GM21360 (cell line): ENCODE measurements around the gene ADISSP.

Source experiments
- ATAC-seq: cut with Tn5 transposase; IDR thresholded peaks from one replicate; pipeline ENCODE4 v1.9.1; 2021; ENCODE audit warnings: mild to moderate bottlenecking, moderate library complexity; ENCODE audit not compliant: unreplicated experiment

The ADISSP gene

DNA sequence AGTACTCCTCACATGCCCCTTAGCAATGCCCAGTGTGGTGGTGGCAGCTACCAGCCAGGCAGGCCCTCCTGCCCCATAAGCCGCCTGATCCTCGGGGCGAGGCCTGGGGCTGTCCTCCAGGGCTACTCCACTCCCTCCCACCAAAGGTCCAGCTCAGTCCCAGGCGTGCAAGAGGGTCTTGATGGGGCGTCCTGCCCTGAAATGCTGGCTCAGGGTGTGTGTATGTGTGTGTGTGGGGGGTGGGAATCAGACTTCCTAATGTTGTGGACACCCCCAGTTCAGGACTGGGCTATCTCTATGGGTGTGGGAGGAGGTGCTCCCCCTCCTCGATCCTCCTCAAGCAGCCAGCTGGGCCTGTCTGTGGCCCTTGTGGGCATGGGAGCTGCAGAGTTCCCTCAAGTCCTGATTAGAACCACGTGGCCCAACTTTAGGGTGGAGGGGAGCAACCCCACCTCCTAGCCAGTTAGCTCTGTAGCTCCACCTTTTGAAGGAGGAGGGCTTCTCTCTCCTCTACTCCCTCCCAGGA lies 27.6 kb downstream of the ADISSP start:
- ATAC-seq: no peak

DNA sequence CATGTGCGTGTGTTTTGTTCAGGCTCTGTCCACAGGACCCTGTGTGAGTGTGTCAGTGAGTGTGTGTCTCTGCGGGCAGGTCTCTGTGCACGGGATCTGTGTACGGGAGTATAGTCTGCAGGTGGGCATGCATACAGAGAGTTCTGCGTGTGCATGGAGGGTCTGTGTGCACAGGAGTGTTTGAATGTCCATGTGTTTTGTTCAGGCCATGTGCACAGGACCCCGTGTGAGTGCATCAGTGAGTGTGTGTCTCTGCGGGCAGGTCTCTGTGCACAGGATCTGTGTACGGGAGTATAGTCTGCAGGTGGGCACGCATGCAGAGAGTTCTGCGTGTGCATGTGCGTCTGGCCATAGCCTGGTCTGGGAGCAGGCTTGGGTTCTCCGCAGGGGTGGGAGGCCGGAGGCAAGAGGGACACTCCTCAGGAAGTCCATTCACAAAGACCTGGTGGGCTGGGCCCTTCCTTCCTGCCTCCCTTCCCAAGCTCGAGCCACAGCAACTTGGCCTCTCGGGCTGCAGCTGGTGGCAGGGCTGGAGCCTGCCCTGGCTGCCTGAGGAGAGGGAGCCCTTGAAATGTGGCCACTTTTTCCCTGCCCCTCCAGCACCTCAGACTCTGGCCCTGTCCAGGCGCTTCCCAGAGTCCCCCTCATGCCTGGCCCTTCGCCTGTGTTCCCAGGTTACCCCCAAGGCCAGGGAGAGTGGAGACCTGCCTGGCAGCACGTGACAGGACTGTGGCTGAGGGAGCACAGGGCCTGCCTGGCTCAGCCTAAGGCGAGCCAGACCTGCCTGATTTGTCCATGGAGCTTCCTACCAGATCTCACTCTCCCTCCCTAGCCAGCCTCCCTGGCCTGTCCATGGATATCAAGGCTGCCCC lies 28.3 kb downstream of the ADISSP start:
- ATAC-seq: no peak

DNA sequence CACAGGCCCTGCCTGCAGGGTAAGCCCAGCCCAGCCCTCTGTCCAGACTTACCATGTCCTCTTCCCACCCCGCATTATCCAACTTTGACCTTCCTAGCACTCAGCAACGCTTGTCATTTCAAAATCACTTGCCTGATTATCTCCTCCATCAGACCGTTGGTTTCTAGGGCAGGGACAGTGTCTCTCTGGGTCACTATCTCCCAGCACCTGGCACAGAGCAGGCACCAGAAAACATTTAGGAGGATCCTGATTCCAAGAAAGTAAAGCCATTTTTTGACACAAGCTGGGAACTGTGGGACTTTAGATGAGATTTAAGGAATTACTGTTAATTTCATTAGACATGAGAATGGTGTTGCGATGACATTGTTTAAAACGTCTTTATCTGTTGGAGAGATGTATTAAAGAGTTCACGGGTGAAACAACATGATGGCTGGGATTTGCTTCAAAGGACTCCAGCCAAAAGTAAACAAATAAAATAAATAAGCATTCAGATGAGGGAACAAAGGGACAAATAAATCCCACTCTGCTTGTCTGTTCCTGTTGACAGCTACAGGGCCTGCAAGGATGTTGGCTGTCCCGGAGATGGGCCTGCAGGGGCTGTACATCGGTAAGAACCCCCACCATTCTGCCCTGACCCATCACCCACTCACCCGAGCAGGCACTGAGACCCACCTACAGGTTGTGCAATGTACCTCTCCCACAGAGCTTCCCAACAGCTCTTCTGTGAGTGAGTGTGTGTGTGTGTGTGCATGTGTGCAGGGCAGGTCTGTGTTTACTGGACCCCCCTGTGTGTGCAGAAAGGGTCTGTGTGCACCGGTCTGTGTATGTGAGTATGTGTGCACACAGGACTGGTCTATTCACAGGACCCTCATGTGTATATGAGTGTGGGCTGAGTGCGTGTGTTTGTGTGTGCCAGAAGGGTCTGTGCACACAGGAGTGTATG lies 29.2 kb downstream of the ADISSP start:
- no peak for ATAC-seq

DNA sequence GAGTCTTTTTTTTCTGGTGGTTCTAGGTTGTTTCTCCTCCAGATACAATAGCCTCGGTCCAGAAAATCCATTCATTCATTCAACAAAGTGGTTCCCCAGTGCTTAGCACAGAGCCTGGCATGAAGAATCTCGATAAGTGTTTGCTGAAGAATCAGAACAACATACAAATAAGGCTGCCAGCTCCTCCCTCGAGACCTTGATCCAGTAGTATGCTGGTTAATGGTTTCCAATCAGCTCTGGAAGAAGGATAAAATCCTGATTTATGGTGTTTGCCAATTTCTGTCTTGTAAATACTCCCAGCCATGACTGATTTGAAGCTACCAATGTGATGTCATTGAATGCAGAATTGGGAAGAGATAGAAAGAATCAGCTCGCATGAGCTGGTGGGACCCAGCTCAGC lies 31.8 kb downstream of the ADISSP start:
- no peak for ATAC-seq

DNA sequence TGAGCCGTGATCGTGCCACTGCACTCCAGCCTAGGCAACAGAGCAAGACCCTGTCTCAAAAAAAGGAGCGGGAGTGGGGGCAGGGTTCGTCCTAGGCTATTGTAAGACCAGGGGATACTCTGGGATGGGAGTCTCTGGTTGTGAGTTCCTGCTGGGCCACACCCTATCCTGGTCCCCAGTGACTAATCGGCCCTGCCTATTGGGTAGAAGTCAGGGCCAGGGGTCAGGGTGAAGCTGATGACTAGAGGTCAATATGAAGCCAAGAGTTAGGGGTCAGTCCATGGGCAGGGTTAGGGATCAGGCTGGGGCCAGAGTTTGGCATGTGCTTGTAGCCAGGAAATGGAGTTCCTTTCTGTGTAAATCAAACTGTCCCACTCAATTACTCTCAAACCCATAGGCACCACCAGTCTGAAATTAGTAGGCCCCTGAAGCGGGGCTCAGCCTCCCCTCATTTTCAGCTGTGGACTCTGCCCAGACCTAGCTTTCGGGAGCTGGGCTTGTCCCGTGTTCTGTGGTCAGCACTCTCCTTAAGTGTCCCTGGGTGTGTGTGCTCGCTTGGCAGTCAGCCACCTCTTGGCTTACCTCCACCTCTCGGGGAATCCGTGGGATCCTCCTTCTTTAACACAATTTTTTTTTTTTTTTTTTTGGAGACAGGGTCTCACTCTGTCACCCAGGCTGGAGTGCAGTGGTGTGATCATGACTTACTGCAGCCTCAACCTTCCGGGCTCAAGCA lies 33.3 kb downstream of the ADISSP start:
- ATAC-seq: no peak

DNA sequence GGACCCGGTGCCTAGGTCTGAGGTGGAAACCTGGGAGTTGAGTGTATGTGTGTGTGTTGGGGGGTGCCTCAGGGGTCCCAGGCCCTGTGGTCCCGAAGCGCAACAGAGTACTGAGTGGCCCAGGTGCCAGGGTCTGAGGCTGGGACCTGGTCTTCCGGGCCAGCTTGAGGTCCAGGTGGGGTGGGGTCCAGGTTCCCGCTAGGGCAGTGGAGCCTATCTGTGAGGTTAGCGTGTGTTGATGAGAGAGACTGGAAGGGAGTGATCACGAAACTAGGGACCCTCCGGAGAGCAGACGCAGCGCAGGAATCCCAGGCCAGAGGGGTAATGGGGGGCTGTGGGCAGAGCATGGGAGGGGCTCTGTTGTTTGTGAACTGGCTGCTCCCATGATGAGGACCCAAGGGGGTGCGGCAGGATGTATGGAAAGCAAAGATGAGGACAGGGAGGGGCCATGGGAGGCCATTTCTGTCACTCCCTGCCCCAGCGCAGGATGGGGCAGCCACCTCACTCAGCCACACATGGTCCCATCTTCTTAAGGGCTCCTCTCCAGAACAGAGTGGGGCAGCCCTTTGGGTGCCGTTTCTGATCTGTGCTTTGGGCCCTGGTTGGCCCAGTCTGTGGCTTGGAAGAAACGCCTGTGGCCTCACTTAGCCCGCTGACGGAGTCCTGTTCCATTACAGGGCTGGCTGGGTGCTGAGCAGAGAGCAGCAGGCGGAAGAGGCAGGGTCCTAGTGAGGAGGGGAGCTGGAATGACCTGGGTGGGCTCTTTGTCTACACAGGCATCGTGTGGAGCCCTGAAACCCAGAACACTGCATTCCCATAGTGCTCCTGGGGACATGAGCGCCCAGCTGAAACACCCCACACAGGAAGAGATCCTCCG lies 34.2 kb downstream of the ADISSP start:
- no peak for ATAC-seq

DNA sequence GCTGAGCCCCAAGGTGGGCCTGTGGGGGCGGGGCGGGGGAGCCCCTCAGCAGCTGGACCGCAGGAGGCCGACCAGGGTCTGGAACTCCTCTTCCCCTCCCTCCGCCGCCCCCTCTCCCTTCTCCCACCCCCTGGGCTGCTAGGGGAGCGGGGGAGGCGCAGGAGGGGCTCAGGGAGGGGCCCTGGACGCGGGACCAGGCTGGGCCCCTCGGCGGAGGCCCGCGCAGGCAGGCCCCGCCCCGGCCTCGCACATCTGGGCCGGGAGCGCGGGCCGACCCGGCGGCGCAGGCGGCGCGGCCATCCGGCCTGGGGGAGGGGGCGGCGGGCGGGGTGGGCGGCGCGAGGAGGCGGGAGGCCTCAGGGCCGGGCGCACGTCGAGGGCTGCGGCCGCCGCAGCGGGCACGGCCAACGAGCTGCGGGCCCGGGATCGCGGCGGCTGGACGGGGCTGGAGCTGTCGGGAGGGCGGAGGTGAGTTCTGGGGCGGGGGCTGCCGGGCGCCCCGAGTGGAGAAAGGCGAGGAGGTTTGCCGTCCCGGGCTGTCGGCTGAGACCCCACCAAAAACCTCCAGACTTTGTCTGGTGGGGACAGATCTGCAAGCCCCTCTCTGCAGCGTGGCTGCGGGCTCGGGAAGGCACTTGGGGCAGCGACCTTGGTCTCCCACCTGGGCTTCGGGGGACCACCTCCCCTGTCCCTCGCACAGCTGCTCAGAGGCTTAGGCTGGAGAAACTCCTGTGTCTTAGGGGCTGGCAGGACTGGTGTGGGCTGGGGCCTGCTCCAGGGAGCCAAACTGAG lies 35.0 kb downstream of the ADISSP start, which contains the start of gene HSPA12B:
Gene HSPA12B (plus strand): TSS at position 359 of the 792 bp plus-strand sequence. CDS start 5,990 bp downstream, outside the sequence.
- no peak for ATAC-seq

DNA sequence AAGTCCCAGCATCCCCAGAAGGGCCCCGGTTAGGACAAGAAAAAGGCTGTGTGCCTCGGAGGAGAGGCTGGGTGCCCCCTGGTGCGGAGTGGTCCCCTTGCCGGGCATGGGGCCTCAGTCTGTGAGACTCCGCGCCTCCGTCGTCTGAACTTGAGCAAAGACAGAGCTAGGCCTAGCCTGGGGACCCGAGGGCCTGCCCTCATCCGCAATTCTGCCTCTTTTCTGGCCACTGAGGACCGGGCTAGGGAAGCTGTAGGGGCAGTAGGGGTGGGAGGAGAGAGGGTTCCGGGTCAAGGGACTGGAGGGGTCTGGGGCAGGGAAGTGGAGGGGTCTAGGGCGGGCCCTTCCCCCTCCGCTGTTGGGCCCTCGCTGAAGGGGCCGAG lies 35.6 kb downstream of the ADISSP start:
- no peak for ATAC-seq

DNA sequence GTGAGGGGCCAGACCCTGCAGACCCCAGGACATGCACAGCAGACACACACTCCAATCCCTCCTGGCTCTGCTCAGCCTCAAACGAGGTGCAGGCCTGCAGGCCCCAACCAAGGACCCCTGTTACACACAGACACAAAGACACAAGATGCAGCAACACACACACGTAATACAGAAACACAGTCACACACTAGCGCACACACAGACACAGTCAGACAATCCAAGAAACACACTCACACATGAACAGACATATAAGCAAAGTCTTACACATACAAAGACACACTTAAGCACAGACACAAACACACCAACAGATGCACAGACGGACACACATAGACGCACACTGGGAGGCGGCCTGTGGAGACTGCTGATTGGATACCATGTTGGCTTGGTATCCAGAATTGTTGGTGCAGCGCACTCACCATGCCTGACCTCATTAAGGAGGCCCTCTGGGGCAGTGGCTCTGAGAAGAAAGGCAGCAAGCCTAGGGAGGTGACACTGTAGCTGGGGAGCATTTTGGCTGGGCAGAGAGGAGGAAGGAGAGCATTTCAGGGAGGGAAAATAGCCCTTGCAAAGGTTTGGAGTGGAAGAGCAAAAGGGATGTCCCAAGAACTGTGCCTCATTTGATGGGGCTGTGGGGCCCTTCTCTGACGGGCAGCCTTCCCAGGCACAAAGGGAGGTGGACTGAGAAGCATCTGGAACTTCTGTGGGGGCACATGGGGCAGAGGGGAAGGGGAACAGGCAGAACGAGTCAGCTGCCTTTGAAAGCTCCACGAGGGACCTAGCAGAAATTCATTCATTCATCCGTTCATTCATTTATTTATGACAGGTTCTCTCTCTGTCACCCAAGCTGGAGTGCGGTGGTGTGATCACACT lies 36.5 kb downstream of the ADISSP start:
- ATAC-seq: no peak

DNA sequence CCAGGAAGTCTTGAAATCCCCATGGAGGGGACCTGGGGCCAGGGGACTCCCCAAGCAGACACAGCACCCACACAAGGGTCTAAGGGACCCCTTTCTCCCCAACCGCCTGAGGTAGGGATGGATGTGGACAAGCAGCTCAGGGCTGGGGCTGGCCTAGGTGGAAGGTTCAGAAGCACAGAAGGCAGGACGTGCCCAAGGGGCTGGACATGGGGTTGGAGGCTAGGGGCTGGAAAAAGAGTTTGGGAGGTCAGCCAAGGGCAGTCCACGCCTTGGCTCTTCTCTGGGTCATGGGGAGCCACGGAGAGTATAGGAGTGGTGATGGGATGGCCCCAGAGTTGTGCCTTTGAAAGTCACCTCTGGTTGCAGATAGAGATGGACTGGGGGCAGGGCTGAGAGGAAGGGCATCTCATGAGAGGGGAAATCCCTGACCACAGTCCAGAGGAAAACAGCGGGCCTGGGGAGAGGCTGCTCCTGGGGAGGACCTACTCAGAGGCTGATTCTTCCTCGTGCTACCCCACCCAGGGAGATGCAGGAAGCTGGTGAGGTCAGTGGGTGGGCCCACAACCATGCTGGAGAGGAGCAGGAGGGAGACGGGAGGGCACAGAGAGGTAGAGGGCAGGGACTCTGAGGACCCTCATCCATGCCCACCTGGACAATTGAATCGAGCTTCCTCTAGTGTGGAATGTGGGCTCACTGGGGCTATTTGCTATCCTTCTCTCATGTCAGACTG lies 37.6 kb downstream of the ADISSP start:
- ATAC-seq: no peak

DNA sequence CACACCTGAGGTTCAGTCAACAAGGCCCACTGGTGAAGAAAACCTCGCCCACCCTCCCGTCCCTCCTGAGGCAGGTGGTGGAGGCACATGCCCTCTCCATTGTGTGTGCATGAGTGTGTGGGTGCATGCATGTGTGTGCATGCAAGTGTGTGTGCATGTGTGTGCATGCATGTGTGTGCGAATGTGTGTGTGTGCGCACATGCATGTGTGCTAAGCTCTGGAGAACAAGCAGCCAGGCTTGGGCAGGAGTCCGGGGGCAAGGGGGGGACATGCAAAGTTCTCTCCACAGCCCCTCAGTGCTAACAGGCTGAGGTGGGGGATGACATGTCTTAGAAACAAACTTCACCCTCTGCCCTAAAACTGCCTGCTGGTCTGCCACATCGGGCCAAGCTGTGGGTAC lies 38.2 kb downstream of the ADISSP start:
- ATAC-seq: no peak

DNA sequence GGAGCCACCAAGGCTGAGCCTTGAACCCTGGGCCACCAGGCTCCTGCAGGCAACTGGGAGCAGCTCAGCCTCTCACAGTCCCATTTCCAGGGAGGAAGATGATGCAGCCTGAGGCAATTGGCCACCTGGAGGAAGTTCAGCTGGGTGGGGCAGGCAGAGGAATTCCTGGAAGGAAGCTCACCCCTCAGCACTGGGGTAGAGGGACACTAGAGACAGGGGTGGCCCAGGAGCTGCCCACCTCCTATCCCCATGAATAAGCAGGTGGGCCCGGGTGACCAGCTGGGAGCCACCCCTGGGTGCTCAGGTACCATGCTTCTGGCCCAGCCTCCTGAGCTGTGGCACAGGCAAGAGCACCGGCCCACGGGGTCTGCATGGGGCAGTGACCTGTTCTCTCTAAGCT lies 38.7 kb downstream of the ADISSP start:
- ATAC-seq: no peak

DNA sequence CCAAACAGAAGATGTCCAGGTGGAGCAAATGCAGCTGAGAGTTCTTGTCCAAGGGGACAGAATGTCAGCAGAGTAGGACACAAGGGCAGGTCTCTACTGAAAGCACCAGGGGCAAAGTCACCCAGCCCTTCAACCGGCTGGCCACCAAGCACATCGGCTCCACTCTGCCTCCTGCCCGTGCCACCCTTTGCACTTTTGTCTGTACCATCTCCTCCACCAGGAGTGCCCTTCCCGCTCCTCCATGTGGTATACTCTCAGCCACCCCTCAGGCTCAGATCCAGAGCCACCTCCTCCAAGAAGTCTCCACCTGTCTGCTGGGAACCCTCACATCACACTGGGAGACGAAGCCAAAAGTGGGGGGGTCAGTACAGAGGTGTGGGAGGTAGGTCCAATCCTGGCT lies 39.2 kb downstream of the ADISSP start:
- no peak for ATAC-seq

DNA sequence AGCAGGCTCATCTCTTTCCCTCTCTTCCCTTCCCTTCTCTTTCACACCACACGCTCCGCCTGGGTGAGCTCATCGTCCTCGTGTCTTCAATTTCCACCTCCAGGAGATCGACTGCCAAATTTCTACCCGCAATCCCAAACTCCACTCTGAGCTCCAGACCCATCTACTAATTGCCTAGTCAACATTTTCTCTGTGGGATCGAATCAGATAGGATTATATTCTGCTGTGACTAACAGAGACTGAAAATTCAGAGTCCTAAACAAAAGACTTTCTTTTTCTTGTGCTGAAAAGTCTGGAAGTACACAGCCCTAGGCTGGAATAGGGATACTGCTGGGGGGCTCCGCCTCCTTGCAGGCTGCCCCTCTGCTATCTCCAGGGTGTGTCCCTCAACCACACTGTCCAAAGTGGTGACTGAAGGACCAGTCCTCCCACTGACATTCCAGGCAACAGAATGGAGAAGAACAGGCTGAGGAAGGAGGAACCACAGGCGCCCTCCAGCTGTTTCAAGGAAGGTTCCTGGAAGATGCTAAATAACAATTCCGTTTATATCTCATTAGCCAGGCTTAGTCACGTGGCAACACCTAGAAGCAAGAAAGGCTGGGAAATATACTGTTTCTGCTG lies 40.0 kb downstream of the ADISSP start:
- ATAC-seq: no peak

DNA sequence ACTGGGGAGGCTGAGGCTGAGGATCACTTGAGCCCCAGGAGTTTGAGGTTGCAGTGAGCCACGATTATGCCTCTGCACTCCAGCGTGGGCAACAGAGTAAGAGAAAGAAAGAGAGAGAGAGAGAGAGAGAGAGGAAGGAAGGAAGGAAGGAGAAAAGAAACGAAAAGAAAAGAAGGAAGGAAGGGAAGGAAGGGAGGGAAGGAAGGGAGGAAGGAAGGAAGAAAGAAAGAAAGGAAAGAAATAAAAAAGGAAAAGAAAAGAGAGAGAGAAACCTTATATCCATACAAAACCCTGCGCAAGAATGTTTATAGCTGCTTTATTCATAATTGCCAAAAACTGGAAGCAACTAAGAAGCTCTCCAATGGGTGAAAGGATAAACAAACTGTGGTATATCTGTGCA lies 43.2 kb downstream of the ADISSP start:
- ATAC-seq: no peak

DNA sequence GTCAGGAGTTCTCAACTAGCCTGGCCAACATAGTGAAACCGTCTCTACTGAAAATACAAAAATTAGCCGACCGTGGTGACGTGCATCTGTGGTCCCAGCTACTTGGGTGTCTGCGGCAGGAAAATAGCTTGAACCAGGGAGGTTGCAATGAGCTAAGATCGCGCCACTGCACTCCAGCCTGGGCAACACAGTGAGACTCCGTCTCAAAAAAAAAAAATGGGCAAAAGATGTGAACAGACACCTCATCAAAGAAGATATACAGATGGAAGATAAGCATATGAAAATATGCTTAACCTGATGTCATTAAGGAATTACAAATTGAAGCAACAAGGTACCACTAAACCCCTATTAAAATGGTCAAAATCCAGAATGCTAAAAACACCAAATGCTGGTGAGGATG lies 44.3 kb downstream of the ADISSP start:
- ATAC-seq: no peak

DNA sequence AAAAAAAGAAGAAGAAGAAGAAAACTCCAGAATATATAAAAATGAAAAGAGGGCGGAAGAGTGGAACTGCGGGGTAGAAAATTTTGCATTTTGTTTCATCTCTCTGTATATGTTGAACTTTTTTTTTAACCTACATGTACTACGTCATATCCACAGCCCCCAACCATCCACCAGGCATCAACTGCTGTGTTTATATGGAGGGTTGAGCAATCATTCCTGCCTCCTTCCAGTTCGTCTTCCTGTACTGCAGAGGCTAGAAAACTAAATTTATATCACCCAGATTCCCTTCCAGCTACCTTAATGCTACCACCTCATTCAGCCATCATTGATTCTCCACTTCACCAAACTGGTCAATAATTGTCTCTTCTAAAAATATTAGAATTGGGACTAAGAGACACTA lies 45.6 kb downstream of the ADISSP start:
- ATAC-seq: no peak
